ENCODE results near the gene SAC3D1.

Gene SAC3D1

DNA sequence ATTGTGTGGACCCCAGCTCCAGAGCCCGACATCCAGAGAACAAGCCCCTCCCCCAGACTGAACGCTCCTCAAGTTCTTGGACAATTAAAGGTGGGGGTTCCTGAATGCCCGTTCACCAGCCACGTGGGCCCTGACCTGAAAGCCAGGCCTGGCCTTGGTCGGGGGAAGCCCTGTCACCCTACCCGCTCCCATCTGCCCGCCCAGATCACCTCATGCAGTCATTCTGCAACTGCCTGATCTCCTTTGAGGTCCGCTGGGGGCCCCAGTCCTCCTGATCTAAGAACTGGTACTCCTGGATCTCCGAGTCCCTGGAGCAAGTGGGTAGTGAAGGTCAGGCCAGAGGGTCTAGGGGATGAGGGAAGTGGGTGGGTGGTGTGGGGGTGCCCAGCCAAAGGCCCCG lies 26.4 kb downstream of the SAC3D1 start:
- no peaks in the 10 kb centered on the region for H3K27me3 ChIP-seq (replicated peaks; ENCODE audit: control insufficient read depth, insufficient read depth, low read length)
- no peaks in the 10 kb centered on the region for H3K36me3 ChIP-seq (ENCODE audit: control insufficient read depth, insufficient read depth, low read length)
- peak; percentile 60 for DNase-seq (ENCODE audit: extremely low read depth, insufficient read length)
- no peak overlapping the region for H3K4me3 ChIP-seq (replicated peaks; ENCODE audit: low read depth, low read length)
- no peak for TF ChIP-seq CTCF (IDR thresholded peaks at IDR 0.05; ENCODE audit: insufficient read depth, low read length, poor library complexity, severe bottlenecking)

GRCh38 chr11:65069217-65069616 lies 28.2 kb downstream of the SAC3D1 start:
- H3K4me3 ChIP-seq (replicated peaks; ENCODE audit: low read depth, low read length): no peak overlapping the region
- DNase-seq (ENCODE audit: extremely low read depth, insufficient read length): no peak
- H3K36me3 ChIP-seq (ENCODE audit: control insufficient read depth, insufficient read depth, low read length): no peaks in the 10 kb centered on the region
- no peak for TF ChIP-seq CTCF (IDR thresholded peaks at IDR 0.05; ENCODE audit: insufficient read depth, low read length, poor library complexity, severe bottlenecking)
- H3K27me3 ChIP-seq (replicated peaks; ENCODE audit: control insufficient read depth, insufficient read depth, low read length): no peaks in the 10 kb centered on the region

- peaks cover 3% of the 10 kb centered on the region for H3K36me3 ChIP-seq (ENCODE audit: control insufficient read depth, insufficient read depth, low read length)
- no peak overlapping the region for H3K4me3 ChIP-seq (replicated peaks; ENCODE audit: low read depth, low read length)
- no peaks in the 10 kb centered on the region for H3K27me3 ChIP-seq (replicated peaks; ENCODE audit: control insufficient read depth, insufficient read depth, low read length)
- TF ChIP-seq CTCF (IDR thresholded peaks at IDR 0.05; ENCODE audit: insufficient read depth, low read length, poor library complexity, severe bottlenecking): no peak
- no peak for DNase-seq (ENCODE audit: extremely low read depth, insufficient read length)
Observed at GRCh38 chr11:65071907-65072630, 31.1 kb downstream of the SAC3D1 start.

- Histone ChIP-seq H3K27me3 (replicated peaks; ENCODE audit: control insufficient read depth, insufficient read depth, low read length) (no peaks in the 10 kb centered on the region), H3K4me3 (replicated peaks; ENCODE audit: low read depth, low read length) (no peak overlapping the region), H3K36me3 (ENCODE audit: control insufficient read depth, insufficient read depth, low read length) (peaks cover 7% of the 10 kb centered on the region)
- TF ChIP-seq CTCF (IDR thresholded peaks at IDR 0.05; ENCODE audit: insufficient read depth, low read length, poor library complexity, severe bottlenecking): no peak
- no peak for DNase-seq (ENCODE audit: extremely low read depth, insufficient read length)
Observed at GRCh38 chr11:65072631-65072966, 31.6 kb downstream of the SAC3D1 start.

- Histone ChIP-seq H3K36me3 (ENCODE audit: control insufficient read depth, insufficient read depth, low read length) (peaks cover 17% of the 10 kb centered on the region), H3K4me3 (replicated peaks; ENCODE audit: low read depth, low read length) (no peak overlapping the region), H3K27me3 (replicated peaks; ENCODE audit: control insufficient read depth, insufficient read depth, low read length) (no peaks in the 10 kb centered on the region)
- no peak for TF ChIP-seq CTCF (IDR thresholded peaks at IDR 0.05; ENCODE audit: insufficient read depth, low read length, poor library complexity, severe bottlenecking)
- no peak for DNase-seq (ENCODE audit: extremely low read depth, insufficient read length)
Observed at GRCh38 chr11:65077451-65077850, 36.4 kb downstream of the SAC3D1 start.

GRCh38 chr11:65078151-65078550 lies 37.1 kb downstream of the SAC3D1 start:
- TF ChIP-seq CTCF (IDR thresholded peaks at IDR 0.05; ENCODE audit: insufficient read depth, low read length, poor library complexity, severe bottlenecking): peak; percentile 88
- DNase-seq (ENCODE audit: extremely low read depth, insufficient read length): no peak
- H3K36me3 ChIP-seq (ENCODE audit: control insufficient read depth, insufficient read depth, low read length): peaks cover 17% of the 10 kb centered on the region
- no peaks in the 10 kb centered on the region for H3K27me3 ChIP-seq (replicated peaks; ENCODE audit: control insufficient read depth, insufficient read depth, low read length)
- peak overlapping the region; percentile 12 for H3K4me3 ChIP-seq (replicated peaks; ENCODE audit: low read depth, low read length)

Data from GM06990 (cell line).